ENCODE data around the gene SSRP1. TPM values are rescaled to one million over a fixed set of nuclear protein-coding genes. Genes with fewer than 3 reads are reported as not detected.

The SSRP1 gene
- total RNA-seq (10 to 100 TPM; 72.7 to 74.5 TPM), polyA plus RNA-seq (10 to 100 TPM; 35.9 to 41.0 (median 38.0) TPM), total RNA-seq (101 to 419 (median 149) reads per million in 6 experiments)

DNA sequence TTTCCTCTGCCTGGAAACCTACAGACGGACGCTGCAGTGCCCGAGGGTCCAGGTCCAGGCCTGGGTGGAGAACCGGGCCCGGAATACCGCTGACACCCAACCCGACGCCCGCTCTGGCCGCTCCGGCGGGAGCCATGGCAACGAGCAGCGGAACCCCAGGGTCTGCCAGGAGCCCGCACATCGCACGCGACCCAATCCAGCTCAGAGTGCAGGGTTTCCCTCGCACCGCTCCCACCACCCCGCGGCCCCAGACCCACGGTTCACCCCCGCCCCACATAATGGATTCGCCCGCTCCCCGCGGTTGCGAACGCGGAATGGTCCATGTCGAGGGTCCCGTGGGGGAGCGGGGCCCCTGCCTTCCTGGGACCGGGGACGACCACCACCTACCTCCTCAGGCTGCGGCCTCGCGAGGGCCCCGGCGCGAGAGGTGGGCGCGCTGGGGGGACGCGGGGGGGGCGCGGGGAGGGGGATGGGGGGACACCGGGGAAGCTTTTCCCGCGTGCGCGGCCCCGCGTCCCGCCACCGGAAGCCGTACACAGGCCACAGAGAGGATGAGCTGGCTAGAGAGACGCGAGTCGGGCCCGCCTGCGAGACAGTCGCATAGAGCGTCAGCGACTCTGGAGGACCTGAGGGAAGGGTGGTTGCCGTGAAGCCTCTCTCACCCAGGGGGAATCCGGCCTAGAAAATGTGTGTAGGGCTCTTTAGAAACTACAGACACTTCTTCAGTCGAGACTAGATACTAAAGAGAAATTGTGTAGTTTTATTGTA, at the start of gene SSRP1:
SSRP1 (minus strand) TSS at position 550 of the 768 bp plus-strand sequence. CDS start 771 bp downstream, outside the sequence.
- peak within 1 kb of the TSS; percentile 95 to 100 (median 99) for H3K27ac Mint-ChIP-seq
- H3K4me1 Mint-ChIP-seq: peaks cover 13 to 39% (median 31%) of the 10 kb centered on the region in 4 donors
- no peaks in the 10 kb centered on the region for H3K9me3 Mint-ChIP-seq
- H3K27me3 Mint-ChIP-seq: no peaks in the 10 kb centered on the region
- DNase-seq (peak; percentile 74 to 93 (median 84)), ATAC-seq (peak; percentile 97 to 98)
- peaks cover 4 to 33% (median 8%) of the 10 kb centered on the region in 3 donors for H3K36me3 Mint-ChIP-seq
- H3K4me3 Mint-ChIP-seq: peak within 1 kb of the TSS; percentile 87 to 98 (median 93)
- POLR2A ChIA-PET: interaction anchor here (0.8 to 6.1 kb wide), 11 partner anchors 11 to 1392 kb away, joined by 3 to 96 read pairs (median 4); partner anchors contain the start of genes MED19, SELENOH, SLC43A3 and TIMM10

GRCh38 chr11:57380975-57381374, 45.3 kb upstream of the SSRP1 start, which contains the start of gene PRG3:
Gene PRG3, minus strand, starts transcription at chr11:57381150. Its CDS starts 442 bp downstream, at chr11:57380708.
- POLR2A ChIA-PET: no interaction called here
- DNase-seq: no peak
- Mint-ChIP-seq H3K36me3 (no peaks in the 10 kb centered on the region), H3K4me3 (no peak within 1 kb of the TSS), H3K27me3 (peaks cover 6 to 40% (median 15%) of the 10 kb centered on the region in 5 donors), H3K4me1 (no peaks in the 10 kb centered on the region), H3K27ac (peak within 1 kb of the TSS in 1 of 10 donors; percentile 59), H3K9me3 (peaks cover 0 to 2% (median 0%) of the 10 kb centered on the region in 9 donors)
- no peak for ATAC-seq

GRCh38 chr11:57379732-57380131, 44.0 kb upstream of the SSRP1 start:
- Mint-ChIP-seq H3K36me3 (no peaks in the 10 kb centered on the region), H3K4me3 (no peak overlapping the region), H3K27ac (peak overlapping the region in 1 of 10 donors; percentile 73), H3K4me1 (no peaks in the 10 kb centered on the region), H3K27me3 (peaks cover 6 to 40% (median 15%) of the 10 kb centered on the region in 5 donors), H3K9me3 (peaks cover 0 to 2% (median 0%) of the 10 kb centered on the region in 9 donors)
- DNase-seq (no peak), ATAC-seq (no peak)
- POLR2A ChIA-PET: no interaction called here

DNA sequence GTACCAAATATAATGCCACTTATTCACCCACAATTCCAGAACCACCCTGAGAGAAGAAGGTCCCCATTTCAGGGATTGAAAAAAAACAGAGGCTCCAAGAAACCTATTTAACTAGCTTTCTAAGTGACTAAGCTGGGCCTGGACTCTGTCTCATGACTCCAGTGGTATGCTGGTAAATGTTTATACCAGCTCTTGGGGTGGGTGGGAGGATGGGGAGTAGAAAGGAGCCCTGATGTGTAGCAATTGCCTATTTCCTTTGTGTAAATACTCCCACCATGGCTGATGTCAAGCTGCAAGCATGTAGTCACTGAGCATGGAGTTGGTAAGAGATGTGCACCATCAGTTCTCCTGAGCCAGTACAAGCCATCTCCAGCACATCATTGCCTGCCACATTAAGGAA, 42.5 kb upstream of the SSRP1 start:
- Mint-ChIP-seq H3K9me3 (peaks cover 0 to 2% (median 0%) of the 10 kb centered on the region in 9 donors), H3K27ac (no peak overlapping the region), H3K27me3 (peaks cover 6 to 40% (median 15%) of the 10 kb centered on the region in 5 donors), H3K4me3 (no peak overlapping the region), H3K4me1 (no peaks in the 10 kb centered on the region), H3K36me3 (no peaks in the 10 kb centered on the region)
- DNase-seq (no peak), ATAC-seq (no peak)
- POLR2A ChIA-PET: no interaction called here

DNA sequence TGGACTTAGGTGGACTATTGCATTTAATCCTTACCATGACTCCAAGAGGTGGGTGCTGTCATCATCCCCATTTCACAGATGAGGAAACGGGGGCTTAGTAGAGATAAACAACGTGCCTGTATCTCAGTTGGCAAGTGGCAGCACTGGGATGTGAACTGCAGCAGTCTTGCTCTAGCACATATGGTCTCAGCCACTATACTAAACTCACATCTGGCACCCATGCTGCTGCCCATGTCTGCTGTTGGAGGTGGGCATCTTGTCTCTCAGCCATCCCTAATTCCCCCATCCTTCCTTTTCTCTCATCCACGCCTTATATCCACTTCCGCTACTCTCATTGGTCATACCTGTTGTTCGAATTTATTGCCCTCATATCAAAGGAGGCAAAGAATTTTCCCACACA, 41.4 kb upstream of the SSRP1 start:
- no peak for DNase-seq
- Mint-ChIP-seq H3K27me3 (peaks cover 6 to 32% (median 15%) of the 10 kb centered on the region in 5 donors), H3K27ac (no peak overlapping the region), H3K4me1 (no peaks in the 10 kb centered on the region), H3K36me3 (no peaks in the 10 kb centered on the region), H3K9me3 (peaks cover 0 to 2% (median 0%) of the 10 kb centered on the region in 9 donors), H3K4me3 (no peak overlapping the region)
- no peak for ATAC-seq
- POLR2A ChIA-PET: no interaction called here

GRCh38 chr11:57376095-57377090, 40.7 kb upstream of the SSRP1 start:
- Mint-ChIP-seq H3K9me3 (peaks cover 0 to 2% (median 0%) of the 10 kb centered on the region in 9 donors), H3K4me1 (no peaks in the 10 kb centered on the region), H3K27me3 (peaks cover 6 to 27% (median 15%) of the 10 kb centered on the region in 5 donors), H3K27ac (no peak overlapping the region), H3K4me3 (no peak overlapping the region), H3K36me3 (no peaks in the 10 kb centered on the region)
- ATAC-seq (no peak), DNase-seq (no peak)
- POLR2A ChIA-PET: no interaction called here

DNA sequence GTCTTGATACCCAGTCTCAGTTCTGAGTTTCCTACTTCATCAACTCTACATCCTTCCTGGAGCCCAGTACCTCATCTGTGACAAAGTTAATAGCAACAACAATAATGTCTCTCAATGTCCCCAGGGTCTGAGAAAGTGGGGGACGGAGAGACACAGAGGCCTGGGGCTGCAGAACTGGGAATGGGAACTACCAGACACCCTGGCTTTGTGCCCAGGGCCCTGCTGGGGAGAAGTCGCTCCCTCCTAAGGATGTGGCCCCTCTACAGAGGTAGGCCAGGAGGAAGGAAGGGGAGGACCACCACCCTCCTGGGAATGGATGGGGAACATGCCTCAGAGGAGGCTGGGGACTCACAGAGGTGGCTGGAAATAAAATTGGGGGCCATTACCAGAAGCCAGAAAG, 39.8 kb upstream of the SSRP1 start:
- POLR2A ChIA-PET: no interaction called here
- H3K4me1 Mint-ChIP-seq: no peaks in the 10 kb centered on the region

DNA sequence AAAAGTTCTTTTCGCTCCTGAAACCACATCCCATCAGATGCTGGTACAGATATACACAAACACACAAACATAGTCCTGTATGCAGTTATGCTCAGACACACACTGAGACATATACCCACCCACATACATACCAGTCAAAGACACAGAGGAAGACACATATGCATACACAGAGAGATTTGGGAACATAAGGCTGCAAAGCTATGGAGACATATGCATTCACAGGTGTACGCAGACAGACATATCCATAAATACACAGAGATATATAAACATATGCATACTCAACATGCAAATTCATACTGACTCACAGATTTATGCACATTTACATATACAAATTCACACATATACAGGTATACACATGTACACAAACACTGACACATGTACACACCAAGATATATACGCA, 39.3 kb upstream of the SSRP1 start:
- DNase-seq: no peak
- no peaks in the 10 kb centered on the region for H3K4me1 Mint-ChIP-seq
- ATAC-seq: no peak
- POLR2A ChIA-PET: no interaction called here
- H3K9me3 Mint-ChIP-seq: no peaks in the 10 kb centered on the region
- no peak overlapping the region for H3K27ac Mint-ChIP-seq
- H3K4me3 Mint-ChIP-seq: no peak overlapping the region
- H3K36me3 Mint-ChIP-seq: no peaks in the 10 kb centered on the region
- H3K27me3 Mint-ChIP-seq: peaks cover 4 to 22% (median 15%) of the 10 kb centered on the region in 5 donors

More for the DNA sequence above, 39.8 kb upstream of the SSRP1 start:
- ATAC-seq: no peak
- Mint-ChIP-seq H3K4me3 (no peak overlapping the region), H3K27me3 (peaks cover 6 to 23% (median 15%) of the 10 kb centered on the region in 5 donors), H3K27ac (peak overlapping the region in 1 of 10 donors; percentile 72), H3K9me3 (peaks cover 0 to 1% (median 0%) of the 10 kb centered on the region in 9 donors), H3K36me3 (no peaks in the 10 kb centered on the region)
- no peak for DNase-seq

GRCh38 chr11:57373146-57373545, 37.5 kb upstream of the SSRP1 start:
- H3K27ac Mint-ChIP-seq: no peak overlapping the region
- H3K36me3 Mint-ChIP-seq: no peaks in the 10 kb centered on the region
- no peak overlapping the region for H3K4me3 Mint-ChIP-seq
- no peak for ATAC-seq
- DNase-seq: no peak
- no peaks in the 10 kb centered on the region for H3K4me1 Mint-ChIP-seq
- POLR2A ChIA-PET: no interaction called here
- H3K27me3 Mint-ChIP-seq: peaks cover 3 to 15% (median 11%) of the 10 kb centered on the region in 5 donors
- no peaks in the 10 kb centered on the region for H3K9me3 Mint-ChIP-seq

- Mint-ChIP-seq H3K36me3 (no peaks in the 10 kb centered on the region), H3K27ac (no peak overlapping the region), H3K4me1 (no peaks in the 10 kb centered on the region), H3K9me3 (no peaks in the 10 kb centered on the region), H3K4me3 (no peak overlapping the region), H3K27me3 (peaks cover 0 to 2% (median 0%) of the 10 kb centered on the region in 5 donors)
- POLR2A ChIA-PET: no interaction called here
- DNase-seq (no peak), ATAC-seq (no peak)
These were observed 35.2 kb upstream of the SSRP1 start for GRCh38 chr11:57370941-57371340.

DNA sequence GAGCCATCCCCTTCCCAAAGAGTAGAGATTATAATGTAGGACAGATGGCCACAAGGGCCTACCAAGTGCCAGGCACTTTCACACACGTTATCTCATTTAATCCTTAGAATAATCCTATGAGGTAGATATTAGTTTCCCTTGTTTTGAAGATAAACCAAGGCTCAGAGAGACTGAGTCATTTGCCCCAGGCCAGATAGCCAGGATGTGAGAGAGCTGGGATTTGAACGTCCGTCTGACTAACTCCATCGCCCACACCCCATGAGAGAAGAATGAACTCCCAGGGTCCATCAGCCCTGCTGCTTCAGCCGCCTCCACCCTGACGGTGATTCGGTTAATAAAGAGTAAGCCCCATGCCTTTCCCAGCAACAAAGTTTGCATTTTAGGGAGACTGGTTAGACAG, 34.6 kb upstream of the SSRP1 start:
- H3K36me3 Mint-ChIP-seq: no peaks in the 10 kb centered on the region
- DNase-seq: no peak
- ATAC-seq: no peak
- no peaks in the 10 kb centered on the region for H3K9me3 Mint-ChIP-seq
- H3K4me3 Mint-ChIP-seq: no peak overlapping the region
- H3K27me3 Mint-ChIP-seq: peaks cover 0 to 4% (median 0%) of the 10 kb centered on the region in 5 donors
- POLR2A ChIA-PET: no interaction called here
- H3K27ac Mint-ChIP-seq: no peak overlapping the region
- no peaks in the 10 kb centered on the region for H3K4me1 Mint-ChIP-seq

DNA sequence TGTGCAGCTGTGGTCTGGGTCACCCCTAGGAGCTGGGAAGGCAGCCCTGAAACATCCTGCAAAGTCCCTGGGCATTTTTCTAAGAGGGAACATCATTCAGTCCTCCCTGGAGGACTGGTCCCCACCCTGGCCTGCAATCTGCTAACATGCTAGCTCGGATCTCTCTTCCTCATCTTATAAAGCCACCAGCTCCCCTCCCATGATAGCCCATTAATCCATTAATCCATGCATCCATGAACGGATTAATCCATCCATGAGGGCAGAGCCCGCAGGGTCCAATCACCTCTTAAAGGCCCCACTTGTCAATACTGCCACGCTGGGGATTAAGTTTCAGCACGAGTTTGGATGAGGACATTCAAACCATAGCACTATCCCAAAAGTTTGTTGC, 33.1 kb upstream of the SSRP1 start:
- DNase-seq (no peak), ATAC-seq (no peak)
- H3K9me3 Mint-ChIP-seq: no peaks in the 10 kb centered on the region
- H3K4me3 Mint-ChIP-seq: peak overlapping the region in 1 of 10 donors; percentile 29
- no peaks in the 10 kb centered on the region for H3K36me3 Mint-ChIP-seq
- POLR2A ChIA-PET: no interaction called here
- H3K27ac Mint-ChIP-seq: peak overlapping the region in 1 of 10 donors; percentile 37
- H3K27me3 Mint-ChIP-seq: peaks cover 0 to 4% (median 0%) of the 10 kb centered on the region in 5 donors
- no peaks in the 10 kb centered on the region for H3K4me1 Mint-ChIP-seq

Data from naive thymus-derived CD8-positive, alpha-beta T cell (primary cell).